HCT116 (cell line): ENCODE results near the gene PTPDC1. TPM values are rescaled to one million over a fixed set of nuclear protein-coding genes. Genes with fewer than 3 reads are reported as not detected.

Experiments
- ATAC-seq: fragments of 200-7000 bp; cut with Tn5 transposase; 2 replicates; pipeline ENCODE4 v1.9.1; 2020; ENCODE audit warnings: mild to moderate bottlenecking, moderate library complexity
- BruUV-seq: library from RNA; stranded (reverse); fragments of 400-500 nt; replicated peaks from 2 replicates; lab custom pipeline; 2021; lab: Mats Ljungman, UMichigan
- CTCF ChIA-PET: fragments of 300-600 bp; sonication (Branson Sonifier 250); formaldehyde crosslinking; loops from one replicate; lab custom pipeline; 2021; ENCODE audit warnings: antibody characterized with exemption; lab: Charles Lee
- POLR2A ChIA-PET: fragments of 300-600, 350-600 bp; sonication (Branson Sonifier 250); formaldehyde crosslinking; loops from one replicate; lab custom pipeline; 2021; ENCODE audit warnings: antibody characterized with exemption; lab: Charles Lee
- RAD21 ChIA-PET, 2 experiments: fragments of 300-600 bp; sonication (Branson Sonifier 250); formaldehyde crosslinking; loops; one replicate each; lab custom pipeline; 2023; ENCODE audit warnings: low total read pairs in 2 of 2; ENCODE audit not compliant: uncharacterized antibody in 2 of 2, unreplicated experiment in 2 of 2, low non-redundant PET in 1 of 2; lab: Charles Lee
- DNase-seq: peaks from one replicate; pipeline ENCODE4 v3.0.0-alpha.2; 2010; ENCODE audit warnings: low read depth, low spot score
- H2AFZ ChIP-seq: fragments of 200-600 bp; shearing (Covaris generic), sonication (generic); 2 replicates; pipeline ENCODE4 v1.6.1; 2017; ENCODE audit warnings: low read depth, mixed run types, mixed read lengths, antibody characterized with exemption, low read length; ENCODE audit not compliant: poor library complexity, severe bottlenecking
- H3K27ac ChIP-seq: 2 replicates; pipeline ENCODE4 v1.5.1; 2012; ENCODE audit warnings: low read depth, low read length
- H3K27me3 ChIP-seq: fragments of 200-600 bp; sonication (generic); 2 replicates; pipeline ENCODE4 v1.6.1; 2016; ENCODE audit warnings: mixed run types, low read length, mixed read lengths; ENCODE audit not compliant: insufficient read depth
- H3K36me3 ChIP-seq, 2 experiments: fragments of 200-500 bp in 1 of 2; fragments of 200-600 bp in 1 of 2; sonication (Bioruptor generic) in 1 of 2; sonication (generic) in 1 of 2; 2 replicates each; pipeline versions ENCODE4 v1.5.1 to v1.6.1; 2014 to 2016; ENCODE audit warnings: low read length in 2 of 2, inconsistent platforms in 1 of 2, mixed read lengths in 1 of 2, mixed run types in 1 of 2; ENCODE audit not compliant: insufficient read depth in 2 of 2, control insufficient read depth in 1 of 2
- H3K4me1 ChIP-seq, 2 experiments: fragments of 200-600 bp in 1 of 2; sonication (generic) in 1 of 2; 2 replicates each; pipeline versions ENCODE4 v1.5.1 to v1.6.1; 2012 to 2017; ENCODE audit warnings: low read length in 2 of 2, inconsistent platforms in 1 of 2, mild to moderate bottlenecking in 1 of 2, mixed read lengths in 1 of 2, mixed run types in 1 of 2, moderate library complexity in 1 of 2; ENCODE audit not compliant: insufficient read depth in 2 of 2, control insufficient read depth in 1 of 2
- H3K4me2 ChIP-seq: fragments of 200-600 bp; sonication (generic); 2 replicates; pipeline ENCODE4 v1.6.1; 2017; ENCODE audit warnings: mixed run types, low read length, mixed read lengths
- H3K4me3 ChIP-seq, 2 experiments: fragments of 200-600 bp in 1 of 2; sonication (generic) in 1 of 2; replicated peaks in 1 of 2; 2 replicates each; pipeline ENCODE4 v1.5.1; 2011 to 2016; ENCODE audit warnings: low read length in 2 of 2, control low read depth in 1 of 2, low read depth in 1 of 2, mild to moderate bottlenecking in 1 of 2, mixed read lengths in 1 of 2, mixed run types in 1 of 2
- H3K79me2 ChIP-seq: fragments of 200-600 bp; sonication (generic); 2 replicates; pipeline ENCODE4 v1.6.1; 2017; ENCODE audit warnings: mild to moderate bottlenecking, mixed run types, low read length, moderate library complexity, mixed read lengths; ENCODE audit not compliant: insufficient read depth
- H3K9ac ChIP-seq: fragments of 200-600 bp; sonication (generic); 2 replicates; pipeline ENCODE4 v1.6.1; 2016; ENCODE audit warnings: low read length, mixed read lengths
- H3K9me2 ChIP-seq: fragments of 200-600 bp; sonication (generic), shearing (Covaris generic); 2 replicates; pipeline ENCODE4 v1.6.1; 2017; ENCODE audit warnings: mixed run types, mild to moderate bottlenecking, moderate library complexity; ENCODE audit not compliant: insufficient read depth
- H3K9me3 ChIP-seq, 2 experiments: fragments of 200-500 bp in 1 of 2; fragments of 200-600 bp in 1 of 2; sonication (Bioruptor generic) in 1 of 2; sonication (generic) in 1 of 2; 2 replicates each; pipeline ENCODE4 v1.6.1; 2014 to 2017; ENCODE audit warnings: low read length in 2 of 2, mixed read lengths in 2 of 2, inconsistent platforms in 1 of 2, low read depth in 1 of 2, mild to moderate bottlenecking in 1 of 2, mixed run types in 1 of 2, moderate library complexity in 1 of 2; ENCODE audit not compliant: control insufficient read depth in 1 of 2, insufficient read depth in 1 of 2
- H4K20me1 ChIP-seq: fragments of 200-600 bp; sonication (generic), shearing (Covaris generic); 2 replicates; pipeline ENCODE4 v1.6.1; 2017; ENCODE audit warnings: mixed run types, mild to moderate bottlenecking, moderate library complexity; ENCODE audit not compliant: insufficient read depth
- CTCF ChIP-seq, 3 experiments: fragments of 200-600 bp in 1 of 3; sonication (generic) in 1 of 3; IDR thresholded peaks in 2 of 3; conservative IDR thresholded peaks in 1 of 3; 2 replicates each; pipeline ENCODE4 v1.5.1; 2012 to 2017; ENCODE audit warnings: low read depth in 2 of 3, low read length in 2 of 3, antibody characterized with exemption in 1 of 3, borderline replicate concordance in 1 of 3, control low read depth in 1 of 3, mild to moderate bottlenecking in 1 of 3, mixed read lengths in 1 of 3, mixed run types in 1 of 3, moderate library complexity in 1 of 3; ENCODE audit not compliant: insufficient read depth in 1 of 3
- ELF1 ChIP-seq: IDR thresholded peaks from 2 replicates; pipeline ENCODE4 v1.6.1; 2012; ENCODE audit warnings: low read depth, borderline replicate concordance
- EZH2phosphoT487 ChIP-seq: fragments of 200-600 bp; IDR thresholded peaks from 2 replicates; pipeline ENCODE4 v1.6.1; 2018; ENCODE audit warnings: antibody characterized with exemption, borderline replicate concordance
- FOSL1 ChIP-seq: IDR thresholded peaks from 2 replicates; pipeline ENCODE4 v1.6.1; 2012; ENCODE audit warnings: low read depth
- JUND ChIP-seq: IDR thresholded peaks from 2 replicates; pipeline ENCODE4 v1.6.1; 2012
- SRF ChIP-seq: IDR thresholded peaks from 2 replicates; pipeline ENCODE4 v1.6.1; 2012; ENCODE audit warnings: low read depth
- ZBTB33 ChIP-seq: IDR thresholded peaks from 2 replicates; pipeline ENCODE4 v1.6.1; 2011; ENCODE audit warnings: mild to moderate bottlenecking, low read length, moderate library complexity; ENCODE audit not compliant: insufficient replicate concordance; ENCODE audit errors: extremely low read depth
- intact Hi-C: fragments of 100-400 bp; cut with micrococcal nuclease; formaldehyde crosslinking; loops from 2 replicates; pipeline ENCODE4 v1.10.0; 2022
- total RNA-seq: library from RNA; stranded (reverse); gene quantifications from one replicate; pipeline ENCODE4 v1.2.1, GENCODE V29; 2021; ENCODE audit not compliant: unreplicated experiment

The PTPDC1 gene
- total RNA-seq, 1 experiment from 2014 or later: 12.7 TPM

- no peak for TF ChIP-seq FOSL1
- no peak for TF ChIP-seq ZBTB33
- TF ChIP-seq EZH2phosphoT487: no peak
- TF ChIP-seq ELF1: no peak
- no peak for TF ChIP-seq CTCF (IDR thresholded peaks at IDR 0.05 in 2 of 3, conservative IDR thresholded peaks at IDR 0.05 in 1 of 3; ENCODE audit: borderline replicate concordance in 1 of 3, insufficient read depth in 1 of 3, low read depth in 2 of 3, low read length in 2 of 3)
- TF ChIP-seq SRF: no peak
- no peak for TF ChIP-seq JUND
- RAD21 ChIA-PET: no interaction called here
- no TSS peak for BruUV-seq
- Histone ChIP-seq H3K9ac (no peak overlapping the region), H3K27me3 (no peaks in the 10 kb centered on the region), H3K4me2 (no peak overlapping the region), H3K9me3 (peaks cover 0 to 6% of the 10 kb centered on the region in 2 experiments; a peak in 1 of 4 replicates), H3K9me2 (no peaks in the 10 kb centered on the region), H3K79me2 (no peaks in the 10 kb centered on the region), H3K4me3 (no peak overlapping the region), H3K36me3 (no peaks in the 10 kb centered on the region), H3K4me1 (no peaks in the 10 kb centered on the region), H4K20me1 (no peaks in the 10 kb centered on the region), H2AFZ (no peak overlapping the region), H3K27ac (no peak overlapping the region)
- no peak for ATAC-seq
- POLR2A ChIA-PET: no interaction called here
- DNase-seq: no peak
- intact Hi-C loops: no loop called here
- CTCF ChIA-PET: no interaction called here
Measured at GRCh38 chr9:94127806-94128205, 43.5 kb downstream of the PTPDC1 start.
